Measurements from ENCODE around the gene ZRANB1.

ZRANB1 gene

DNA sequence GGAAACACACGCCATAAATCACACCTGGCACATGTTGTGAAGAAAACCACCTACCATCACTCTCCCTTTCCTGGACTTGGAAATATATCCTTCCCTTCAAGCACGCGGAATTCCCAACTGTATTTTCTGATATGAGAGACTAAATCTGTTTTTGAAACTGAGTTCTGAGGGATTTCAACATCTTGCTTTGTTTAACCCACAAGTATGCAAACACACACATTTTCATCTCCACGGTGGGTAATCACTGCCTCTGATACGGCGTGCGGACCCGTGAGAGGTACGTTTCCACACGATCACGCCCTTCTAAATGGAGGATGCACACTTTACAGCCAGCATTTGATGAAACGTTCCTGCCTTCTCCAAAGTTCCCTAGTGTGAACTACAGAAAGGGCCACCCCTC, 83.4 kb downstream of the ZRANB1 start:
- Mint-ChIP-seq H3K27me3 (ENCODE audit: low read depth) (no peaks in the 10 kb centered on the region), H3K9me3 (no peaks in the 10 kb centered on the region), H3K4me3 (no peak overlapping the region), H3K36me3 (ENCODE audit: low read depth) (no peaks in the 10 kb centered on the region), H3K27ac (no peak overlapping the region), H3K4me1 (ENCODE audit: low read depth) (no peaks in the 10 kb centered on the region)
- DNase-seq (ENCODE audit: low spot score) = no peak

GRCh38 chr10:125026036-125026931, 84.4 kb downstream of the ZRANB1 start:
- Mint-ChIP-seq H3K27ac (no peak overlapping the region), H3K4me1 (ENCODE audit: low read depth) (no peaks in the 10 kb centered on the region), H3K4me3 (no peak overlapping the region), H3K27me3 (ENCODE audit: low read depth) (no peaks in the 10 kb centered on the region), H3K9me3 (no peaks in the 10 kb centered on the region), H3K36me3 (ENCODE audit: low read depth) (no peaks in the 10 kb centered on the region)
- no peak for DNase-seq (ENCODE audit: low spot score)

GRCh38 chr10:125026974-125027735, 85.2 kb downstream of the ZRANB1 start:
- Mint-ChIP-seq H3K27me3 (ENCODE audit: low read depth) (no peaks in the 10 kb centered on the region), H3K4me1 (ENCODE audit: low read depth) (no peaks in the 10 kb centered on the region)

DNA sequence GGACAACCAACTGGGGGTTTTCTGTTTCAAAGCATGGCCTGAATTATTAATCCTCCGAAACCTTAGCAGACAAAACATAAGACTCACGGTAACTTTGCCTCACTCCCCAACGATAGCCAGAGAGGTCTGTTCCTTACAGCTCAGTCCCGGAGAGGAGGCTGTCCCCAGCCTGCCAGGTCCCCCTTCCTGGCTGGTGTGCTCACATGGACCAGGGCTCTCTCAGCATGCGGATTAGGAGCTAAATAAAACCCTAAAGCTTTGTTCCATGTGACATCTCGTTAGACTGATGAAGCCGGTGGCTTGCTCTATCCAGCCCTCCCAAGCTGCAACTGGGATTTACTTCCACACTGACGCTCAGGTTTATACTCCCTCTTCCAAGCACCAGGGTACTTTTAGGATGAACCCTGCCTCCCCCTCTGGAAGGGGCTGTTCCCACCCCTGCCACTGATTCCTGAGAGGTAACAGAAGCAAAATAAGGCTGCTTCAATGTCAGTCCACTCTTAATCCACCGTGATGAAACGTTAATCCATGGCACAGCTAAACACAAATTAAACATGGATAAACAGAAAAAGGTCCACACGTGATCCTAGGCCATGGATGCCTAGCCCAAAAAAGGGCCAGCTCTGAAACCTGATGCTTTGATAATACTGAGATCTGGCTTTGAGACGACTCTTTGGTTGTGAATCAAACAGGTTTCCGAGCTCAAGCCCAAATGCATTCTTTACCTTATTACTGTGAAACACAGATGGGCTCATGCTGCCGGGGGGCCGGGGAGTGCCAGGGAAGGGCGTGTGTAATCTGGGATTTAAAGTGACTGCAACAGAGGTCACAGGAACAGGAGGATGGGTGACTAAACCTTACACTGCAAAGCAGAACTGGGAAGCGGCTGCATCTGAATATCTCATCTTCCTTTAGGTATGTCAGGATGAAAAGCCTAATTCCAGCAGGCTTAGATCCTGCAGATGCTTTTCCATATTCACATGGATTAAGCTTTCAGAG, 86.2 kb downstream of the ZRANB1 start:
- no peak for DNase-seq (ENCODE audit: low spot score)
- no peak overlapping the region for H3K4me3 Mint-ChIP-seq
- H3K9me3 Mint-ChIP-seq = no peaks in the 10 kb centered on the region
- no peaks in the 10 kb centered on the region for H3K36me3 Mint-ChIP-seq (ENCODE audit: low read depth)
- no peak overlapping the region for H3K27ac Mint-ChIP-seq
- H3K4me1 Mint-ChIP-seq (ENCODE audit: low read depth) = no peaks in the 10 kb centered on the region
- H3K27me3 Mint-ChIP-seq (ENCODE audit: low read depth) = no peaks in the 10 kb centered on the region

More at GRCh38 chr10:125026974-125027735, 85.2 kb downstream of the ZRANB1 start:
- no peak overlapping the region for H3K4me3 Mint-ChIP-seq
- DNase-seq (ENCODE audit: low spot score) = no peak
- no peak overlapping the region for H3K27ac Mint-ChIP-seq
- no peaks in the 10 kb centered on the region for H3K36me3 Mint-ChIP-seq (ENCODE audit: low read depth)
- no peaks in the 10 kb centered on the region for H3K9me3 Mint-ChIP-seq

DNA sequence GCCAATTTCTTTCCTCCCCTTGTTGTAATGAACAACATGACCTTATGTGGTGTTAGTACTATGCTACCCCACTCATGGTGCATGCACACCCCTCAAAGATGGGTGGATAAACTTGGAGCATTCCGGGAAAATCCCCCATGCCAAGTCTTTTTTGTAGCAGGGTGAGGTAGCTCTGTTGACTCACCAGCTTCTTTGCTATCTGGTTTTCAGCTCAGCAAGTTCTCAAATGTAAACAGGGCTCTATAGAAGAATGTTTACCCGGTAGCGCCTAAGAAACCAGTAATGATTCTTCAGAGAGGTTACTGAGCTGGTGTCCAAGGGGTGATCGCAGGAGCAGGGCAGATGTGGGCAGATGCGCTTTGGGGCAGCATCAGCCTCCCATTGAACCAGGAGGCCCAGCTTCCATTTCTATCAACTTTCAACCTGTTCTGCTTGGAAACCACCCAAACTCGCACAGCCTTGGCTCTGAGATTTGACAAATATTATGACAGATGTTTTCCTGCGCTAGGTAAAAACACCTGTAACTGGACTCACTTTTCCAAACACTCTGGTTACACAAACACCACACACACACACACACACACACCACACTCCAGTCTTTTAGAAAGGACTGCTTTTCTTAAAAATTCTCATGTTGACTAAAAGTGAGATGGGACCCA, 87.8 kb downstream of the ZRANB1 start:
- no peaks in the 10 kb centered on the region for H3K9me3 Mint-ChIP-seq
- DNase-seq (ENCODE audit: low spot score) = no peak

DNA sequence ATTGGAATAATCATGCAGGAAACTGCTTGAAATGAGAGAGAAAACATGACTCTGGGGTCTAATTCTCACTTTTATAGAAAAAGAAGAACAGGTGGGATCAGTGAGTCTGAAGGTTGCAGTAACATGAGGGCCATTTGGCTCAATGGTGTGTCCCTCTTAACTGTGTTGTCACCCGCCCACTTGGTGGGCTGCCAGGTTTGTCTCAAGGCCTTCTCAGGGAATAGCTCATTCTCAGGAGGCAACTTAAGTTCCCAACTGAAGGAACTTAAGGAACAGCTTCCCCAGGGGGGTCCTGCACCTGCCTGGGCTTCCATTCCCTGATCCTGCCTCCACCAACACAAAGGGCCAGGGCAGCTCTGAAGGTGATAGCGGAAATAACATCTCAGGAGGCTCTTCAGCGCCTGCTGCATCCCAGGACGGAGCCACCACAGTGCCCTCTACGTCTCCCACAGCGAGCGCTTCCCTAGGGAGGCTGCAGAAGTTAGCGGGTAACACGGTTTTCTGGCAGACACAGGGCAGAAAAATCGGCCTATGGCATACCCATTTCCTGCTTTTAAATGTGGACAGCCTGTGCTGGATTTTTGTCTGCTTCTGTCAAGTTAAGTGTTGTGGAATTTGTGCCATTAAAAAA, 88.8 kb downstream of the ZRANB1 start:
- Mint-ChIP-seq H3K9me3 (no peaks in the 10 kb centered on the region), H3K4me1 (ENCODE audit: low read depth) (no peaks in the 10 kb centered on the region), H3K27me3 (ENCODE audit: low read depth) (no peaks in the 10 kb centered on the region), H3K36me3 (ENCODE audit: low read depth) (no peaks in the 10 kb centered on the region), H3K27ac (no peak overlapping the region), H3K4me3 (no peak overlapping the region)
- DNase-seq (ENCODE audit: low spot score) = no peak

More for the DNA sequence above, 87.8 kb downstream of the ZRANB1 start:
- Mint-ChIP-seq H3K36me3 (ENCODE audit: low read depth) (no peaks in the 10 kb centered on the region), H3K27ac (no peak overlapping the region), H3K4me3 (no peak overlapping the region), H3K27me3 (ENCODE audit: low read depth) (no peaks in the 10 kb centered on the region), H3K4me1 (ENCODE audit: low read depth) (no peaks in the 10 kb centered on the region)

GRCh38 chr10:125032474-125033020, 90.6 kb downstream of the ZRANB1 start:
- Mint-ChIP-seq H3K9me3 (no peaks in the 10 kb centered on the region), H3K4me3 (no peak overlapping the region), H3K36me3 (ENCODE audit: low read depth) (no peaks in the 10 kb centered on the region), H3K27ac (no peak overlapping the region), H3K4me1 (ENCODE audit: low read depth) (no peaks in the 10 kb centered on the region), H3K27me3 (ENCODE audit: low read depth) (no peaks in the 10 kb centered on the region)
- no peak for DNase-seq (ENCODE audit: low spot score)

DNA sequence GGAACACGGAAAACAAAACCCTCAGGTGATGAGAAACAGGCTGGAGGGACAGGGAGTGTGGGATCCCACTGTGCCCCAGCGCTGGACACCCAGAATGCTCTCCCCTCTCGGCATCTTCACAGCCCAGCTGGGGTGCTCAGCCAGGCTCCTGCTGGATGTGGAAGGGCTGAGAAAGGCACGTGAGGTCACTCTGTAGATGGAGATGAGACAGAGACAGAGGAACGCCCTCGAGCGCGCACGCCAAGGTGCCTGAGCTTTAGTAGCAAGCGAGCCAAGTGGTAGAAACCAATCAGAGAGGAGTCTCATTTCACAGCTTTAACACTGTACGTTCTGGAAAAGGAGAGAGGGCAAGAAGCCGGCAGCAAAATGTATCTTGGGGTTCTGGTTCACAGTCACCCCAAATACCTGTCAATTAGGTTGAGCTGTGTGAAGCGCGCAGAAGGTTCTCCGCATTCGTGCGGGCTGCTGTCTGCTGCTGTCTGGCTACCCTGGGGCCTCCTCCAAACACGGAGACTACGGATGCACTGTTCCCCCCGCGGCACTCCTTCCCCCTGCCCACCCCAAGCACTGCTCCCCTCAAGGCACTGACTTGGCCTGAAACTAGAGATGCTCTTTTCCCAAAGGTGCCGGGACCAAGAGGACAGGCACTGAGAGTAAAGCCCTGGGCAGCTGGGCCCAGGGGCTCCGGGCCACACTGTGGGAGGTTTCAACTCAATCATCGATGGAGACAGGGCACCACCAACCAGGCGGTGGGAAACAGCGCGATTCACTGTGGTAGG, 91.4 kb downstream of the ZRANB1 start:
- Mint-ChIP-seq H3K36me3 (ENCODE audit: low read depth) (no peaks in the 10 kb centered on the region), H3K4me1 (ENCODE audit: low read depth) (no peaks in the 10 kb centered on the region), H3K27ac (no peak overlapping the region), H3K4me3 (no peak overlapping the region), H3K9me3 (no peaks in the 10 kb centered on the region), H3K27me3 (ENCODE audit: low read depth) (no peaks in the 10 kb centered on the region)
- DNase-seq (ENCODE audit: low spot score) = no peak

DNA sequence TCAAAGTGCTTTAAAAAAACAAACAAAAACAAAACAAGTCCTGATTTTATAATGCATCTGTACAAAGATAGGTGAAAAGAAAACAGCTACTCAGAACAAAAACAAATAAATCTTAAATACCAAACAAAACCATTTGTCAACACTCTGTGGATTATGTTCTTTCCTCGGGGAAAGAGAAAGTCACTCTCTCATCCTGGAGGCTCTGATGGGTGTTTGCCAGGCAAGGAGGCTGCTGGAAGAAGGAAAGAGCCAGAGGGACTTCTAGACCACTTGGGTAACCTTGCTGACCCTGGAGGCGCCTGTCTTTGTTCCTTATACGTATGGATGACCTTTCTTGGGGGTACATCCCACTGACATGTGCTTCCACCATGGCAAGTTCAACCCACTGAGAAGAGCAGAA, 92.8 kb downstream of the ZRANB1 start:
- Mint-ChIP-seq H3K27ac (no peak overlapping the region), H3K27me3 (ENCODE audit: low read depth) (no peaks in the 10 kb centered on the region), H3K36me3 (ENCODE audit: low read depth) (no peaks in the 10 kb centered on the region), H3K4me1 (ENCODE audit: low read depth) (no peaks in the 10 kb centered on the region), H3K4me3 (no peak overlapping the region), H3K9me3 (no peaks in the 10 kb centered on the region)
- DNase-seq (ENCODE audit: low spot score) = no peak

- Mint-ChIP-seq H3K4me1 (ENCODE audit: low read depth) (no peaks in the 10 kb centered on the region), H3K27ac (no peak overlapping the region), H3K27me3 (ENCODE audit: low read depth) (no peaks in the 10 kb centered on the region), H3K36me3 (ENCODE audit: low read depth) (no peaks in the 10 kb centered on the region), H3K9me3 (no peaks in the 10 kb centered on the region), H3K4me3 (no peak overlapping the region)
- no peak for DNase-seq (ENCODE audit: low spot score)
Observed at GRCh38 chr10:125035136-125035535, 93.2 kb downstream of the ZRANB1 start.

DNA sequence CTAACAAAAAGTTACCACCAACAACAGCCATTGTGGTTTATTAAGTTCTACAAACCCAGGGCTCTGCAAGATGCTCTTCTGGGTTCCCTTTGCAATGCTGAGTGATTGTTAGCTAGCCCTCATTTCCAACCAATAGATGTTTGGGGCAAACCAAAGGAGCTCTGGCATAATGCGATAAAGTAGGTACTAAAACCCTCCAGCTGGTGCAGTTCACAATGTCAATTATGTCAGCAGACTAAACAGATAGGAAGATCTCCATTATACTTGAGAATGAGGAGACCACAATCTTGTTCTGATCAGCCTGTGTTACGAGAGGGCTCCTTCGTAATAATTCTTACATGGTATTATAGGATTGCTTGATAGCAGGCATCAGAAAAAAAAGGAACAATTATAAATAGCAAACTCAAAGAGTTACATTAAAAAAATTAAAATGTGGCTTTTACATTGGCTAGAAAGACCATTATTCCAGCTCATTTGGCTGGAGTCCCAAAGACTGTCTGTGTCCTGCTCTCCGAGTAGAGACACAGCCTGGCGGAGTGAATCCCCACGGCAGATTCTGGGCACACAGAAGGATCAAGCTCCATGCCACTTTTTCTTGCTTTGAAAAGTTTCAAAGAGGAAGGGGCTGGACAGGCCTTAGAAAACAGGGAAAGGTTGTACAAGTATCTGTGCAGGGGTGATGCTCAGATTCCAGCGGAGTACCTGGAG, 93.8 kb downstream of the ZRANB1 start:
- H3K36me3 Mint-ChIP-seq (ENCODE audit: low read depth) = no peaks in the 10 kb centered on the region
- H3K27me3 Mint-ChIP-seq (ENCODE audit: low read depth) = no peaks in the 10 kb centered on the region
- no peak overlapping the region for H3K4me3 Mint-ChIP-seq
- no peaks in the 10 kb centered on the region for H3K9me3 Mint-ChIP-seq
- H3K4me1 Mint-ChIP-seq (ENCODE audit: low read depth) = no peaks in the 10 kb centered on the region
- no peak for DNase-seq (ENCODE audit: low spot score)
- no peak overlapping the region for H3K27ac Mint-ChIP-seq

Measured in T-helper 2 cell treated with Interferon-gamma antibody and Interleukin-4, amounts not matched to agents 5 μg/mL and 100 μg/mL, for 36 hours (primary cell).